Right lobe of liver (tissue), 6 donors: ENCODE data around the gene NUP188. TPM values are rescaled to one million over a fixed set of nuclear protein-coding genes. Genes with fewer than 3 reads are reported as not detected.

Source experiments
- ATAC-seq, 4 donors: fragments of 200-7000 bp; cut with Tn5 transposase; one replicate each; pipeline ENCODE4 v1.9.1; 2020; ENCODE audit warnings: mild to moderate bottlenecking in 4 of 4, moderate library complexity in 4 of 4
- DNase-seq, 3 donors: peaks; one replicate each; pipeline ENCODE4 v3.0.0-alpha.2; 2020
- H3K27ac ChIP-seq, 3 donors: fragments of 200-600 bp; one replicate each; pipeline ENCODE4 v1.8.0; 2022
- H3K27me3 ChIP-seq, 2 donors: fragments of 200-600 bp; one replicate each; pipeline ENCODE4 v1.8.0; 2022
- H3K36me3 ChIP-seq, 4 donors: fragments of 200-600 bp; sonication (generic) in 1 of 4; one replicate each; pipeline versions ENCODE4 v1.5.1 to v1.8.0; 2017 to 2022; ENCODE audit warnings: control low read depth in 1 of 4
- H3K4me1 ChIP-seq, 4 donors: fragments of 200-600 bp; sonication (generic) in 1 of 4; one replicate each; pipeline versions ENCODE4 v1.5.1 to v1.8.0; 2017 to 2022; ENCODE audit warnings: control low read depth in 1 of 4
- H3K4me3 ChIP-seq, 3 donors: fragments of 200-600 bp; one replicate each; pipeline ENCODE4 v1.8.0; 2022
- H3K9me3 ChIP-seq, 4 donors: fragments of 200-600 bp; sonication (generic) in 1 of 4; one replicate each; pipeline versions ENCODE4 v1.5.1 to v1.8.0; 2017 to 2022; ENCODE audit warnings: control low read depth in 1 of 4
- CTCF ChIP-seq, 4 donors: fragments of 200-600 bp in 3 of 4; fragments of 450-650 bp in 1 of 4; IDR thresholded peaks; one replicate each; pipeline versions ENCODE4 v1.5.1 to v1.8.0; 2016 to 2022; ENCODE audit warnings: antibody characterized with exemption in 4 of 4, mild to moderate bottlenecking in 2 of 4
- POLR2A ChIP-seq: fragments of 450-650 bp; IDR thresholded peaks from one replicate; pipeline ENCODE4 v1.6.1; 2017; ENCODE audit warnings: antibody characterized with exemption, mild to moderate bottlenecking
- WGBS: methylation state at CpG from one replicate; pipeline ENCODE4 v1.1.6; 2018; ENCODE audit warnings: low coverage, low lambda C conversion rate; ENCODE audit not compliant: insufficient coverage; ENCODE audit errors: missing lambda C conversion rate; 5-methylcytosine and 5-hydroxymethylcytosine counted together
- intact Hi-C, 2 donors: fragments of 100-400 bp; cut with DNase I; formaldehyde crosslinking; loops; one replicate each; pipeline versions ENCODE4 v1.11.2 to v1.14.1; 2022
- total RNA-seq, 6 experiments: library from RNA; depleted of rRNA in 2 of 6; stranded (reverse); fragments of >200 nt in 2 of 6; fragmentation: NEBNext Ultra II Directional in 3 of 6; extraction: Animal tissue kit (Norgen Biotek cat#: 25700) in 3 of 6; gene quantifications; one replicate each; pipeline versions ENCODE4 v1.1.0 to v1.2.4, GENCODE V29; 2016 to 2023
- donor health status: DM: no; HTN: yes; CAD: no.
- donor health status: DM: no; HTN: no; CAD: no.
- donor health status: DM: no; HTN: no; CAD: no.
- donor health status: DM: no; HTN: yes; CAD: no.
- donor health status: DM: no; HTN: yes; CAD: no.

The NUP188 gene
- total RNA-seq, 6 experiments from 2014 or later, result 10.5 to 18.7 (median 15.6) TPM

GRCh38 chr9:129023036-129023907 lies 75.8 kb downstream of the NUP188 start:
- H3K9me3 ChIP-seq, result no peaks in the 10 kb centered on the region
- intact Hi-C loops, result no loop called here
- no peak for TF ChIP-seq POLR2A
- no peak for TF ChIP-seq CTCF (IDR thresholded peaks at IDR 0.05)
- whole genome bisulfite sequencing, result 74% methylated on average over 7 of the region's 16 CpGs
- H3K4me3 ChIP-seq, result no peak overlapping the region
- H3K4me1 ChIP-seq, result peaks cover 0 to 10% (median 2%) of the 10 kb centered on the region in 4 donors
- H3K36me3 ChIP-seq, result no peaks in the 10 kb centered on the region
- H3K27ac ChIP-seq, result no peak overlapping the region
- ATAC-seq (no peak), DNase-seq (no peak)
- H3K27me3 ChIP-seq, result no peaks in the 10 kb centered on the region

DNA sequence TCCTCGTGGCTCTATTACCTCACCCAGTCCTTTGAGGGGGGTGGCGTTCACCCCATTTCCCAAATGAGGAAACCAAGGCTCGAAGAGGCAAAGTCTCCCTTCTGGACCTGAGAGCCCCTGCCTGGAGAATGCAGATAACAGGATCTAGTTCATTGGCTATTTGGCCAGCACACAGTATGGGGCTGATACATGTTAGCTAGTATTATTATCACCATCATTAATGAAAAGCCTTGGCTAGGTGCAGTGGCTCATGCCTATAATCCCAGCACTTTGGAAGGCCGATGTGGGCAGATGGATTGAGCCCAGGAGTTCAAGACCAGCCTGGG lies 76.4 kb downstream of the NUP188 start:
- Histone ChIP-seq H3K9me3 (no peaks in the 10 kb centered on the region), H3K27me3 (no peaks in the 10 kb centered on the region), H3K27ac (no peak overlapping the region), H3K36me3 (no peaks in the 10 kb centered on the region), H3K4me3 (no peak overlapping the region), H3K4me1 (peaks cover 0 to 14% (median 4%) of the 10 kb centered on the region in 4 donors)
- no peak for TF ChIP-seq POLR2A
- TF ChIP-seq CTCF (IDR thresholded peaks at IDR 0.05), result no peak
- WGBS, result 77% methylated on average over 3 of the region's 4 CpGs
- intact Hi-C loops, result no loop called here
- no peak for ATAC-seq
- DNase-seq, result no peak

DNA sequence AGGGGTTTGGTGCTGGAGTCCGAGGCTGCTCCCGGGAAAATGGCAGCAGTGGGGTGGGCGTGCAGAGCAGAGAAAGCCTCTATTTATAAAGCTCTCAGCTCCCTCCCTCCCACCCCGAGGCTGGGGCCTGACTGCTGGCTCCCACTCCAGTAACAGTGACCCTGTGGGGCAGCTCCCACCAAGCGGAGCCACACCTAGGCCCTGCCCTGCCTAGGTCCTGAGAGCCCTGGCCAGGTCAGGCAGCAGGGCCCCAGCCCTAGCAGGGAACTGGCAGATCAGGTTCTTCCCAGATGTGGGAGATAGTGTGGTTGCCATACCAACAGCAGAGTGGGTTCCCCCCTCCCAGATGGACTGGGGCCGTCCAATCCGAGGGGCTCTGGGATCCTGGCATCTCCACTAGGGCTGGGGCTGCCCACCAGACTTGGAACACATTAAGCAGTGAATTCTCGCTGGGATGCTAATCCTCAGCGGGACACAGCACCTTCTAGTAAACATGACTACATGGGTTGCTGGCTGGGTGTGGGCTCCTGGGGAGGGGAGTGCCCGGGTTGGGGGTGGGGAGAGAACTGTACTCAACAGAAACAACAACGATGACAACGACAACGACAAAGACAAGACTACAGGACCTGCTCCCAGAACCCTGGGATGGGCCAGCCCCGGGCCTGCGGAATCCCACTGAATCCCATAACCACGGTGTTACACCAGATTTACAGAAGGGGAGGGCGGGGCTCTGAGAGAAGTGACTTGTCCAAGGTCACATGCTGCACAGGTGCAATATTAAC lies 79.1 kb downstream of the NUP188 start:
- intact Hi-C loops, result no loop called here
- Histone ChIP-seq H3K4me1 (peaks cover 0 to 15% (median 5%) of the 10 kb centered on the region in 4 donors), H3K9me3 (no peaks in the 10 kb centered on the region), H3K27ac (no peak overlapping the region), H3K27me3 (no peaks in the 10 kb centered on the region), H3K4me3 (no peak overlapping the region), H3K36me3 (no peaks in the 10 kb centered on the region)
- ATAC-seq (no peak), DNase-seq (peak in 1 of 3 donors; percentile 46)
- no peak for TF ChIP-seq POLR2A
- TF ChIP-seq CTCF (IDR thresholded peaks at IDR 0.05), result no peak
- 55% methylated on average over 5 of the region's 17 CpGs for WGBS

DNA sequence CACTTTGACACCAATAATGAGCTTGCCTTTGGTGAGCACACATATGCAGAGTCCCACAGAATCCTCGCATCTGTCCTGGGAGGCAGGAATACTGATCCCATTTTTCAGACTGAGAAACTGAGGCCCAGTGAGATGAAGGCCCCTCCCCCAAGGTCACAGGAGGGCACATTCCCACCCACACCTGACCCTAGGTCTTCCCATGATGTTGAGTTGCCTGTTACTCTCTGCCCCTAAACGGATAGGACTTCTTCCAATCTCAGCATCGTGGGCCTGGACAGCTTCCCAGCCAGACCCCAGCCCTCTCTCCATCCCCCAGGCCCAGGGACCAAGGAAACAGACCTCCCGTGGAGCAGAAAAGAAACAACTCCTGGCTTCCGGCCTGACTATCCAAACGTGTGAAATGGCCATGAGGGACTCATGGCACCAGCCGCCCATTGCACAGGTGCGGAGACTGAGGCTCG lies 79.8 kb downstream of the NUP188 start:
- intact Hi-C loops, result no loop called here
- Histone ChIP-seq H3K9me3 (no peaks in the 10 kb centered on the region), H3K4me3 (peak overlapping the region; percentile 72 to 84 (median 82)), H3K27ac (no peak overlapping the region), H3K36me3 (no peaks in the 10 kb centered on the region), H3K27me3 (no peaks in the 10 kb centered on the region), H3K4me1 (peaks cover 0 to 15% (median 5%) of the 10 kb centered on the region in 4 donors)
- no peak for ATAC-seq
- 30% methylated on average over 7 of the region's 9 CpGs for WGBS
- DNase-seq, result no peak
- TF ChIP-seq CTCF (IDR thresholded peaks at IDR 0.05) (no peak), POLR2A (no peak)
